Esophagus muscularis mucosa (tissue), 4 donors: ENCODE measurements around the gene TBC1D10B. TPM values are rescaled to one million over a fixed set of nuclear protein-coding genes. Genes with fewer than 3 reads are reported as not detected.
"Not testable (repeated sequence)": the region's sequence is repeated elsewhere in the genome, so short reads cannot be mapped to it uniquely, and the experiment has no call there.

Source experiments
- DNase-seq: peaks from one replicate; pipeline ENCODE4 v3.0.0-alpha.2; 2017; ENCODE audit errors: extremely low spot score
- H3K27ac ChIP-seq, 4 donors: fragments of 200-600 bp; sonication (generic); replicated peaks in 1 of 4; 1 replicate in 3 of 4; 2 replicates in 1 of 4; pipeline ENCODE4 v1.5.1; 2016 to 2019; ENCODE audit warnings: mild to moderate bottlenecking in 1 of 4
- H3K27me3 ChIP-seq, 4 donors: fragments of 200-600 bp; sonication (generic); one replicate each; pipeline versions ENCODE4 v1.5.1 to v1.6.0; 2016 to 2019
- H3K36me3 ChIP-seq, 4 donors: fragments of 200-600 bp; sonication (generic); one replicate each; pipeline ENCODE4 v1.5.1; 2016 to 2019
- H3K4me1 ChIP-seq, 4 donors: fragments of 200-600 bp; sonication (generic); one replicate each; pipeline ENCODE4 v1.5.1; 2016 to 2019
- H3K4me3 ChIP-seq, 4 donors: fragments of 200-600 bp; sonication (generic); 1 replicate in 2 of 4; 2 replicates in 2 of 4; pipeline ENCODE4 v1.5.1; 2016 to 2019; ENCODE audit warnings: mild to moderate bottlenecking in 4 of 4, moderate library complexity in 1 of 4
- H3K9me3 ChIP-seq, 4 donors: fragments of 200-600 bp; sonication (generic); 1 replicate in 3 of 4; 2 replicates in 1 of 4; pipeline ENCODE4 v1.5.1; 2016 to 2019
- CTCF ChIP-seq, 3 experiments: fragments of 200-600 bp in 2 of 3; fragments of 450-650 bp in 1 of 3; sonication (generic) in 2 of 3; IDR thresholded peaks; one replicate each; pipeline ENCODE4 v1.5.1; 2017 to 2019; ENCODE audit warnings: antibody characterized with exemption in 3 of 3, mild to moderate bottlenecking in 2 of 3, moderate library complexity in 1 of 3
- EP300 ChIP-seq: sonication (generic); formaldehyde crosslinking; IDR thresholded peaks from one replicate; pipeline ENCODE4 v1.6.1; 2017; ENCODE audit warnings: antibody characterized with exemption
- POLR2A ChIP-seq: fragments of 450-650 bp; IDR thresholded peaks from one replicate; pipeline ENCODE4 v1.6.1; 2017; ENCODE audit warnings: antibody characterized with exemption, moderate library complexity, mild to moderate bottlenecking, low read depth
- POLR2AphosphoS5 ChIP-seq, 2 donors: sonication (generic); formaldehyde crosslinking; IDR thresholded peaks; one replicate each; pipeline ENCODE4 v1.6.1; 2017; ENCODE audit warnings: antibody characterized with exemption in 2 of 2
- WGBS: methylation state at CpG from one replicate; pipeline ENCODE4 v1.1.5; 2018; 5-methylcytosine and 5-hydroxymethylcytosine counted together
- intact Hi-C: fragments of 100-400 bp; cut with DNase I; formaldehyde crosslinking; loops from one replicate; pipeline ENCODE4 v1.15.1; 2023
- total RNA-seq, 4 donors: library from RNA; depleted of rRNA; stranded (reverse); fragments of >200 nt; gene quantifications; one replicate each; pipeline versions ENCODE4 v1.1.0 to v1.2.1, GENCODE V29; 2016

Gene TBC1D10B
- total RNA-seq, 4 donors from 2014 or later = 21.2 to 41.5 (median 29.4) TPM

- no peak overlapping the region for H3K4me3 ChIP-seq
- no peaks in the 10 kb centered on the region for H3K27me3 ChIP-seq
- no peak for TF ChIP-seq POLR2AphosphoS5 (IDR thresholded peaks at IDR 0.05)
- TF ChIP-seq CTCF (IDR thresholded peaks at IDR 0.05) = no peak
- TF ChIP-seq EP300 = no peak
- no peak for TF ChIP-seq POLR2A
- no peak for DNase-seq
- peaks cover 16 to 45% (median 38%) of the 10 kb centered on the region in 4 donors for H3K36me3 ChIP-seq
- 88% methylated on average over 3 of the region's 3 CpGs for WGBS
- H3K27ac ChIP-seq = no peak overlapping the region
- intact Hi-C loops = loop anchor here (10.0 kb wide), 1 partner anchor 55 kb away; the partner anchor contains the start of gene ZNF771
- H3K4me1 ChIP-seq = peaks cover 32 to 37% (median 36%) of the 10 kb centered on the region in 4 donors
- H3K9me3 ChIP-seq = no peaks in the 10 kb centered on the region
Measured at GRCh38 chr16:30349675-30350074, 20.6 kb downstream of the TBC1D10B start.

- DNase-seq = no peak
- TF ChIP-seq CTCF (IDR thresholded peaks at IDR 0.05) (no peak), POLR2AphosphoS5 (IDR thresholded peaks at IDR 0.05) (no peak), POLR2A (no peak), EP300 (no peak)
- Histone ChIP-seq H3K4me1 (peaks cover 26 to 30% (median 29%) of the 10 kb centered on the region in 4 donors), H3K27me3 (no peaks in the 10 kb centered on the region), H3K36me3 (peaks cover 16 to 44% (median 38%) of the 10 kb centered on the region in 4 donors), H3K9me3 (no peaks in the 10 kb centered on the region), H3K27ac (no peak overlapping the region), H3K4me3 (no peak overlapping the region)
- intact Hi-C loops = no loop called here
- WGBS = 92% methylated on average over 7 of the region's 7 CpGs
Measured at GRCh38 chr16:30348929-30349328, 21.4 kb downstream of the TBC1D10B start.

GRCh38 chr16:30348113-30348512 lies 22.2 kb downstream of the TBC1D10B start:
- DNase-seq = no peak
- H3K4me1 ChIP-seq = peaks cover 19 to 22% (median 21%) of the 10 kb centered on the region in 4 donors
- H3K9me3 ChIP-seq = no peaks in the 10 kb centered on the region
- intact Hi-C loops = no loop called here
- no peaks in the 10 kb centered on the region for H3K27me3 ChIP-seq
- TF ChIP-seq POLR2A (no peak), EP300 (no peak)
- H3K27ac ChIP-seq = no peak overlapping the region
- H3K4me3 ChIP-seq = no peak overlapping the region
- 94% methylated on average over 8 of the region's 8 CpGs for WGBS
- peaks cover 9 to 36% (median 30%) of the 10 kb centered on the region in 4 donors for H3K36me3 ChIP-seq

- Histone ChIP-seq H3K27ac (no peak overlapping the region), H3K27me3 (no peaks in the 10 kb centered on the region), H3K4me3 (no peak overlapping the region), H3K9me3 (no peaks in the 10 kb centered on the region), H3K36me3 (peaks cover 9 to 18% (median 15%) of the 10 kb centered on the region in 4 donors), H3K4me1 (peaks cover under 1 to 3% (median 3%) of the 10 kb centered on the region in 4 donors)
- intact Hi-C loops = no loop called here
- 91% methylated on average over 3 of the region's 3 CpGs for WGBS
- TF ChIP-seq POLR2AphosphoS5 (IDR thresholded peaks at IDR 0.05) (no peak), CTCF (IDR thresholded peaks at IDR 0.05) (no peak), EP300 (no peak), POLR2A (no peak)
- DNase-seq = no peak
Measured at GRCh38 chr16:30346286-30346685, 24.0 kb downstream of the TBC1D10B start.

- DNase-seq, intact Hi-C loops, H3K4me1 ChIP-seq, H3K36me3 ChIP-seq, H3K27me3 ChIP-seq, H3K9me3 ChIP-seq, H3K4me3 ChIP-seq, H3K27ac ChIP-seq: not testable (repeated sequence)
- WGBS = 94% methylated on average over 11 of the region's 11 CpGs
Measured at GRCh38 chr16:30343491-30343820, 26.8 kb downstream of the TBC1D10B start.
